Stimulated activated memory B cell treated with anti-CD40 and anti-IgM and Interleukin-4, amounts not matched to agents 10 μg/mL and 1 μg/mL and 100 μg/mL, for 72 hours (primary cell): ENCODE measurements around the gene AMELX.

Experiments
- ATAC-seq: fragments of 150-1000 bp; cut with Tn5 transposase; 2 replicates; pipeline ENCODE4 v1.10.0; 2021
- H3K27ac Mint-ChIP-seq: one replicate; pipeline ENCODE4 v1.8.0; 2022; ENCODE audit warnings: mild to moderate bottlenecking, mixed read lengths
- H3K27me3 Mint-ChIP-seq: one replicate; pipeline ENCODE4 v1.8.0; 2022; ENCODE audit warnings: mixed read lengths
- H3K36me3 Mint-ChIP-seq: one replicate; pipeline ENCODE4 v1.8.0; 2022; ENCODE audit warnings: mixed read lengths
- H3K4me1 Mint-ChIP-seq: one replicate; pipeline ENCODE4 v1.8.0; 2022; ENCODE audit warnings: mixed read lengths
- H3K4me3 Mint-ChIP-seq: one replicate; pipeline ENCODE4 v1.8.0; 2022; ENCODE audit warnings: mild to moderate bottlenecking, moderate library complexity, mixed read lengths
- H3K9me3 Mint-ChIP-seq: one replicate; pipeline ENCODE4 v1.8.0; 2022; ENCODE audit warnings: mixed read lengths

The AMELX gene

DNA sequence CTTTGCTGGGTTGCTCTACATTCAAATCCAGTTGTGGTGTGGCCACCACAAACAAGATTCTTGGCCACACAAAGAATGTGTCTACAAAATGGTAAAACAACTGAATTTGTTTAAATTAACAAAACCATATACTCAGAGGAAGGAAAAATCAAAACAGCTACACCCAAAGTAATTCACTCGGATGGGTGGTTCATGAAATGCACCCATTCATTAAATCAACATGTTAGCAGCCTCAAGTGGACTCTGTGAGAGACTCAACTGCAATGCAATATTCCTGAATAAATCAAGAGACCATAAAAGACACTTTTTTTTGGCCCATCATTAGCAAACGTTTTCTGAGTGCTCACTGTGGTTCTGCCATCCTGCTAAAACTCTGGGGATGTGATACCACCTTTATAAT is 11.2 kb upstream of the AMELX start:
- no peak for ATAC-seq
- Mint-ChIP-seq H3K4me1 (no peaks in the 10 kb centered on the region), H3K9me3 (no peaks in the 10 kb centered on the region), H3K4me3 (no peak overlapping the region), H3K36me3 (no peaks in the 10 kb centered on the region), H3K27me3 (no peaks in the 10 kb centered on the region), H3K27ac (no peak overlapping the region)

DNA sequence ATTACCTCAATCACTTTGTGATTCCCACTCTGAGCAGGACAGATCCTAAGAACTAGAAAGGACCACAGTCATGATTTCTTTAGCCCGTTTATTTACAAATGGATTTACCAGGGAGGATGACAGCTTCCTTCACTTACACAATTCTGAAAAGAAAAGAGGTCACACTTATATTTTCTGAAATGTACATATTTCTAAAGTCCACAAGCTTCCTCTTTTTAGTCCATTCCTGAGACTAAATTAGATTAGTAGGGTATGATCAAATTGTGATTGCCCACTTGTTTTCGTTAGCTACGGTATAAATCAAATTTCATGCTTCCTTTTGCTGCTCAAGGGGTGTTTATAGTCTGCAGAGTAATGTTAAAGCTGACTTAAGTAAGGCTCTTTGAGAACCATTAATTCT is 7.6 kb upstream of the AMELX start:
- Mint-ChIP-seq H3K4me1 (no peaks in the 10 kb centered on the region), H3K4me3 (no peak overlapping the region), H3K9me3 (no peaks in the 10 kb centered on the region), H3K27me3 (no peaks in the 10 kb centered on the region), H3K27ac (no peak overlapping the region), H3K36me3 (no peaks in the 10 kb centered on the region)
- ATAC-seq: no peak

- no peak overlapping the region for H3K4me3 Mint-ChIP-seq
- H3K9me3 Mint-ChIP-seq: no peaks in the 10 kb centered on the region
- H3K36me3 Mint-ChIP-seq: no peaks in the 10 kb centered on the region
- H3K4me1 Mint-ChIP-seq: no peaks in the 10 kb centered on the region
- no peak for ATAC-seq
- no peaks in the 10 kb centered on the region for H3K27me3 Mint-ChIP-seq
- H3K27ac Mint-ChIP-seq: no peak overlapping the region
These were observed 5.7 kb upstream of the AMELX start for GRCh38 chrX:11287505-11287904.

- no peak overlapping the region for H3K27ac Mint-ChIP-seq
These were observed 2.7 kb upstream of the AMELX start for GRCh38 chrX:11290416-11291102.

DNA sequence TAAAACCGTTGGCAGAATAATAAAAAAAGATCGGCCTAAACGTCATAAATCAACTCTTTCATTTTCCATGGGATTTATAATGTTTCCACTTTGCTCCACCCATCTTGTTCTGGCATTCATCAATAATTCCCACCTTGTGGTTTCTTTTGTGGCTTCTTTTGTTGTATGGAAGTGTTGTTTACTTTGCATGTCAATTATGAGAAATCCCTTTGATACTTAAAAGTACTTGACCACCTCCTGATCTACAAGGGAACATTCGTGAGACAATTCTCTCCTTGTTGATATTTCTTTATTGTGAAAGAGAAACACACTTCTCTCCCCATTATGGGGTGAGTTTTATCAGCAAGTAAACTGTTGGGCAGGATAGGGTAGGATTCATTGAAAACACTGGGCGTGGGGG is 2.8 kb downstream of the AMELX start:
- Mint-ChIP-seq H3K4me1 (peaks cover 7% of the 10 kb centered on the region), H3K36me3 (no peaks in the 10 kb centered on the region), H3K9me3 (no peaks in the 10 kb centered on the region), H3K4me3 (no peak overlapping the region), H3K27me3 (no peaks in the 10 kb centered on the region), H3K27ac (no peak overlapping the region)
- no peak for ATAC-seq

More at GRCh38 chrX:11290416-11291102, 2.7 kb upstream of the AMELX start:
- no peak for ATAC-seq
- no peaks in the 10 kb centered on the region for H3K27me3 Mint-ChIP-seq
- H3K4me1 Mint-ChIP-seq: no peaks in the 10 kb centered on the region
- H3K4me3 Mint-ChIP-seq: no peak overlapping the region
- no peaks in the 10 kb centered on the region for H3K9me3 Mint-ChIP-seq
- no peaks in the 10 kb centered on the region for H3K36me3 Mint-ChIP-seq

DNA sequence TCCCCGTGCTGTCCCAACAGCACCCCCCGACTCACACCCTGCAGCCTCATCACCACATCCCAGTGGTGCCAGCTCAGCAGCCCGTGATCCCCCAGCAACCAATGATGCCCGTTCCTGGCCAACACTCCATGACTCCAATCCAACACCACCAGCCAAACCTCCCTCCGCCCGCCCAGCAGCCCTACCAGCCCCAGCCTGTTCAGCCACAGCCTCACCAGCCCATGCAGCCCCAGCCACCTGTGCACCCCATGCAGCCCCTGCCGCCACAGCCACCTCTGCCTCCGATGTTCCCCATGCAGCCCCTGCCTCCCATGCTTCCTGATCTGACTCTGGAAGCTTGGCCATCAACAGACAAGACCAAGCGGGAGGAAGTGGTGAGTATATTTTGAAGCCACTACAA is 5.4 kb downstream of the AMELX start:
- ATAC-seq: no peak
- Mint-ChIP-seq H3K4me3 (no peak overlapping the region), H3K36me3 (no peaks in the 10 kb centered on the region), H3K27me3 (no peaks in the 10 kb centered on the region), H3K27ac (no peak overlapping the region), H3K4me1 (peaks cover 7% of the 10 kb centered on the region), H3K9me3 (no peaks in the 10 kb centered on the region)

GRCh38 chrX:11304829-11305228 is 11.6 kb downstream of the AMELX start:
- H3K27me3 Mint-ChIP-seq: no peaks in the 10 kb centered on the region
- no peak for ATAC-seq
- H3K4me1 Mint-ChIP-seq: no peaks in the 10 kb centered on the region
- no peak overlapping the region for H3K27ac Mint-ChIP-seq
- H3K9me3 Mint-ChIP-seq: no peaks in the 10 kb centered on the region
- H3K4me3 Mint-ChIP-seq: no peak overlapping the region
- H3K36me3 Mint-ChIP-seq: no peaks in the 10 kb centered on the region

GRCh38 chrX:11305641-11306040 is 12.4 kb downstream of the AMELX start:
- no peaks in the 10 kb centered on the region for H3K36me3 Mint-ChIP-seq
- H3K27ac Mint-ChIP-seq: no peak overlapping the region
- no peaks in the 10 kb centered on the region for H3K27me3 Mint-ChIP-seq
- H3K4me3 Mint-ChIP-seq: no peak overlapping the region
- H3K4me1 Mint-ChIP-seq: no peaks in the 10 kb centered on the region
- ATAC-seq: no peak
- no peaks in the 10 kb centered on the region for H3K9me3 Mint-ChIP-seq

GRCh38 chrX:11309220-11309619 is 16.0 kb downstream of the AMELX start:
- no peaks in the 10 kb centered on the region for H3K9me3 Mint-ChIP-seq
- H3K27me3 Mint-ChIP-seq: no peaks in the 10 kb centered on the region
- ATAC-seq: no peak
- no peak overlapping the region for H3K4me3 Mint-ChIP-seq
- no peaks in the 10 kb centered on the region for H3K4me1 Mint-ChIP-seq
- no peaks in the 10 kb centered on the region for H3K36me3 Mint-ChIP-seq
- no peak overlapping the region for H3K27ac Mint-ChIP-seq

DNA sequence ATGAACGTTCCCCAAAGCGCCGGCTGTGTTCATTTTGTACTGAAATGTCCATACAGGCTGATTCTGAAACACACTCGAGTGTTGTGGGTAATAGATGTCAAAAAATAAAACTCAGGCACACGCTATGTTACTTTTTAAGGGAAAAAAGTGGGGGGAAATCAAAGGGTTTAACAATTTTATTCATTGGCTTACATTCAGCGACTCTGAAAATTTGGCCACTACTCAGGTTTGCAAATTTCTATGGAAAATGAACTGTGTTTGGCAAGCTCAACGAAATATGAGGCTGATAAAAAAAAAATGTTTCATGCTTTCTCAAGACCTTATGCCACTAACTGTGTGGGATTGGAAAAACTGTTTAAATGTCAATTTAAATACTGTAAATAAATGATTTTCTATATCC is 18.5 kb downstream of the AMELX start:
- Mint-ChIP-seq H3K9me3 (no peaks in the 10 kb centered on the region), H3K36me3 (peaks cover 5% of the 10 kb centered on the region), H3K27ac (no peak overlapping the region), H3K4me3 (no peak overlapping the region), H3K4me1 (no peaks in the 10 kb centered on the region), H3K27me3 (no peaks in the 10 kb centered on the region)
- no peak for ATAC-seq

GRCh38 chrX:11319806-11320520 is 26.8 kb downstream of the AMELX start:
- H3K9me3 Mint-ChIP-seq: no peaks in the 10 kb centered on the region
- H3K4me1 Mint-ChIP-seq: no peaks in the 10 kb centered on the region
- H3K4me3 Mint-ChIP-seq: no peak overlapping the region
- ATAC-seq: no peak
- peaks cover 5% of the 10 kb centered on the region for H3K36me3 Mint-ChIP-seq
- H3K27ac Mint-ChIP-seq: no peak overlapping the region
- no peaks in the 10 kb centered on the region for H3K27me3 Mint-ChIP-seq

DNA sequence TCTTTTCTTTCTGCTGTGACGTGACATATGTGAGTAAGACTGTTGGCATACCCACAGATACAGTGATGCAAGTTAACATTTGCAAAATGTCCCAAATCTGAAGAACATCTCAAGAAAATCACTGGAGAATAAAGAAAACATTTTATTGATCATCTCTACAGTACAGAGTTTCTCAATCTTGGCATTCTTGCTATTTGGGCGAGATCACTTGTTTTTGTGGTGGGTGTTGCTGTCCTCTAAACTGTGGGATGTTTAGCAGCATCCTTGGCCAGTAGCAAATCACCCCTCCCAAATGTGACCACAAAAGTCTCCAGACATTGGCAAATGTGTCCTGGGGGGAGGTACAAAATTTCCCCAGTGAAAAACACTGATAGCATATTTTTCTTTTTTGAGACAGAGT is 28.8 kb downstream of the AMELX start:
- Mint-ChIP-seq H3K27me3 (no peaks in the 10 kb centered on the region), H3K27ac (no peak overlapping the region), H3K36me3 (no peaks in the 10 kb centered on the region), H3K4me3 (no peak overlapping the region), H3K4me1 (no peaks in the 10 kb centered on the region), H3K9me3 (no peaks in the 10 kb centered on the region)
- no peak for ATAC-seq

- Mint-ChIP-seq H3K36me3 (no peaks in the 10 kb centered on the region), H3K9me3 (no peaks in the 10 kb centered on the region), H3K27me3 (no peaks in the 10 kb centered on the region), H3K4me1 (no peaks in the 10 kb centered on the region), H3K4me3 (no peak overlapping the region), H3K27ac (no peak overlapping the region)
- no peak for ATAC-seq
These were observed 34.9 kb downstream of the AMELX start for GRCh38 chrX:11328134-11328533.

- Mint-ChIP-seq H3K27me3 (no peaks in the 10 kb centered on the region), H3K27ac (no peak overlapping the region), H3K4me1 (no peaks in the 10 kb centered on the region), H3K36me3 (no peaks in the 10 kb centered on the region), H3K4me3 (no peak overlapping the region), H3K9me3 (no peaks in the 10 kb centered on the region)
- ATAC-seq: no peak
These were observed 35.8 kb downstream of the AMELX start for GRCh38 chrX:11329021-11329420.

- no peak for ATAC-seq
- no peaks in the 10 kb centered on the region for H3K9me3 Mint-ChIP-seq
- H3K27ac Mint-ChIP-seq: no peak overlapping the region
- no peak overlapping the region for H3K4me3 Mint-ChIP-seq
- H3K27me3 Mint-ChIP-seq: no peaks in the 10 kb centered on the region
- no peaks in the 10 kb centered on the region for H3K4me1 Mint-ChIP-seq
- no peaks in the 10 kb centered on the region for H3K36me3 Mint-ChIP-seq
These were observed 38.6 kb downstream of the AMELX start for GRCh38 chrX:11331788-11332187.

DNA sequence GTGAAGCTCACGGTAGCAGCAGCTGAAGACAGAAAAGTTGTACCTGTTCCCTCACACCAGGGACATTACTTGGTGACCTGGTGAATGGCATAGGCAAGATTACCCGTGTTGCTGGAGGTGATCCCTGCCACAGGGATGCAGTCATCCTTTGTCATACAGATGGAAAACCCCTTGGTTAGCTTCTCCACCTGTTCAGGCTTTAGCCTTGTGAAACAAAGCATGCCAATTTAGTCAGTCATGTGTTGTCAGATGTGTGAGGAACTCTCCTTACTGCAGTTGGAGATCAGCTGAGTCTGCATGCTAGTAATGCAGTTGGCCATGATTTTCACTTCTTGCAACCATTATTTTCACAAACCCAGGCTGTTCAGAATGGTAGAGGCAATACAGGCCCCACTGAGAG is 41.0 kb downstream of the AMELX start:
- Mint-ChIP-seq H3K36me3 (no peaks in the 10 kb centered on the region), H3K4me1 (peaks cover 10% of the 10 kb centered on the region), H3K9me3 (no peaks in the 10 kb centered on the region), H3K27ac (no peak overlapping the region), H3K27me3 (no peaks in the 10 kb centered on the region), H3K4me3 (no peak overlapping the region)
- no peak for ATAC-seq
